ENCODE measurements around the gene CHM.
"Not testable (repeated sequence)": the region's sequence is repeated elsewhere in the genome, so short reads cannot be mapped to it uniquely, and the experiment has no call there.

CHM gene, protein sequence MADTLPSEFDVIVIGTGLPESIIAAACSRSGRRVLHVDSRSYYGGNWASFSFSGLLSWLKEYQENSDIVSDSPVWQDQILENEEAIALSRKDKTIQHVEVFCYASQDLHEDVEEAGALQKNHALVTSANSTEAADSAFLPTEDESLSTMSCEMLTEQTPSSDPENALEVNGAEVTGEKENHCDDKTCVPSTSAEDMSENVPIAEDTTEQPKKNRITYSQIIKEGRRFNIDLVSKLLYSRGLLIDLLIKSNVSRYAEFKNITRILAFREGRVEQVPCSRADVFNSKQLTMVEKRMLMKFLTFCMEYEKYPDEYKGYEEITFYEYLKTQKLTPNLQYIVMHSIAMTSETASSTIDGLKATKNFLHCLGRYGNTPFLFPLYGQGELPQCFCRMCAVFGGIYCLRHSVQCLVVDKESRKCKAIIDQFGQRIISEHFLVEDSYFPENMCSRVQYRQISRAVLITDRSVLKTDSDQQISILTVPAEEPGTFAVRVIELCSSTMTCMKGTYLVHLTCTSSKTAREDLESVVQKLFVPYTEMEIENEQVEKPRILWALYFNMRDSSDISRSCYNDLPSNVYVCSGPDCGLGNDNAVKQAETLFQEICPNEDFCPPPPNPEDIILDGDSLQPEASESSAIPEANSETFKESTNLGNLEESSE
- 25.4 to 34.3 reads per million in 2 experiments for total RNA-seq

DNA sequence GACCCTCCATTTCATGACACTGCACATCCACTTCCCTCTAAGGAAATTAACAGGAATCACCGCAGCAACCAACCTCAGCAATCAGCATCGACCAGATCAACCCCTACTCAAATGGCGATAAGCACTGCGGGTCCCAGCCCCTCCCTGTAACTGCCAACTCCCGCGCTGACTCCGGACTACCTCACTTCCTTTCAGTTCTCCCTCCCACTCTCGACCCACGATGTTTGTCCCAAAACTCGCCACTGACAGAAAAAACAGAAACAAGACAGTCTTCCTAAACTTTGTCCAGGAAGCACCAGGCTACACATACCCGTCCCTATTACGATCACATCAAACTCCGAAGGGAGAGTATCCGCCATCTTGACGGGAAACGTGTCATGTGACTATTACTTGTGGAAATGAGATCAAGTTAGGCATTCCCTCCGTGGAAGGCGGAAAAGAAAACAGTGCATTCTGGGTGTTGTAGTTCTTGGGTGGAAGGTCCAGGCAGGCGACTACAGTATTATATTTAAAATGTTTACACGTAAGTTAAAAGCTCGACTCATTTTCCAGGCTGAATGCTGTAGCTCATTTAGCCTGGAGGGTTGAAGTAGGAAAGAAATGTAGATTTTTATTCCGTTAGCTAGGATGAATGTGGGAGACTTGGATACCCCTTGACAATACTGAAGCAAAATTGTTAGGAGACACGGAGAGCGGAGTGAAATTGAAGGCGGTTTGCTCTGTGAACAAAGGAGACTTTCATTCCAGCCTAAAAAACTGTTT is at the start of gene CHM:
TSS of gene CHM (minus strand) at position 385 of the 762 bp plus-strand sequence. CDS start at position 359, 26 bp downstream.
- DNase-seq (ENCODE audit: low read depth), result peak; percentile 55

- no peak for DNase-seq (ENCODE audit: low read depth)
These were observed 31.3 kb upstream of the CHM start for GRCh38 chrX:86078650-86079049.

DNA sequence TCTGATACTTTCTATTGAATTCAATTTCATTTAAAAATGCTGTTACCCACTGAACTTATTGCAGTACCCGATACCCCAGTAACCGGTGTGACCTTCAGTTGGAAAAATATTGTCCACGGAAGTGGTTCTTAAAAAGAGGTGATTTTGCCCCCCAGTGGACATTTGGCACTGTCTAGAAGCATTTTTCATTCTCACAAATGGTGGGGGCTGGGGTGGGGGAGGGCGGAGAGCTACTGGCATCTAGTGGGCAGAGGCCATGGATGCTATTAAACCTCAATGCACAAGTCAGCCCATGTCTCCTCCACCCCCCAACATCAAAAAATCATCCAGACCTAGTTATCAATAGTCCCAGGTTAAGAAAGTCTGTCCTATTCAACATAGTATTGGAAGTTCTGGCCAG is 19.6 kb upstream of the CHM start:
- no peak for DNase-seq (ENCODE audit: low read depth)

DNA sequence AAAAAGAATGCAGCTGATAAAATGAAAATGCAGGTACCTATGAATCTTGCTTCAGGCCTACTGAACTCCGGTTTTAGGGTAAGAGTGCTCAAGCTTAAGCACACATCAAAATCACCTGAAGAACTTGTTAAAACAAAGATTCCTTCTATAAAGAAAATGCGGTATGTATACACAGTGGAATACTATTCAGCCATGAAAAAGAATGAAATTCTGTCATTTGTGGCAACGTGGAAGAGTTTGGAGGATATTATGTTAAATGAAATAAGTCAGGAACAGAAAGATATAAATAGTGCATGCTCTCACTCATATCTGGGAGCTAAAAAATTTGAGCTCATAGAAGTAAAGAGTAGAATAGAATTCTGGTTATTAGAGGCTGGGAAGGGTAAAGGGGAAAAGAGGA is 14.0 kb upstream of the CHM start:
- no peak for DNase-seq (ENCODE audit: low read depth)

- no peak for DNase-seq (ENCODE audit: low read depth)
These were observed 4.4 kb upstream of the CHM start for GRCh38 chrX:86051741-86052140.

DNA sequence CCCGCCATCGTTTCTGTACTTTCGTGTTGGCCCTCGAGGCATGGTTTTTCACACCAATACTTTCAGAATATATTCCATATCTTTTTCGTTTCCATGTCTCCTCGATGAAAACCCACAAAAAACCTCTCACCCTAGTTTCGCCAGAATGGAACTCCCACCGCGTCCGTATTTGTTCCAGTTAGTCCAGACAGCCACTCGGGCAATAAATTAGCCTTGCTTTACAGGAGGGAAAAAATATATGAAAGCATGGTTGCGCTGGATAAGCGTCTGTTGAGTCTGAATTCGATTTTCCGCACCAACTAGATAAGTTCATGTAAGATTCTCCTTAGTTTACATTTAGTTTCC is 550 bp upstream of the CHM start:
- no peak for DNase-seq (ENCODE audit: low read depth)

GRCh38 chrX:86044216-86044615 is 3.1 kb downstream of the CHM start:
- no peak for DNase-seq (ENCODE audit: low read depth)

DNA sequence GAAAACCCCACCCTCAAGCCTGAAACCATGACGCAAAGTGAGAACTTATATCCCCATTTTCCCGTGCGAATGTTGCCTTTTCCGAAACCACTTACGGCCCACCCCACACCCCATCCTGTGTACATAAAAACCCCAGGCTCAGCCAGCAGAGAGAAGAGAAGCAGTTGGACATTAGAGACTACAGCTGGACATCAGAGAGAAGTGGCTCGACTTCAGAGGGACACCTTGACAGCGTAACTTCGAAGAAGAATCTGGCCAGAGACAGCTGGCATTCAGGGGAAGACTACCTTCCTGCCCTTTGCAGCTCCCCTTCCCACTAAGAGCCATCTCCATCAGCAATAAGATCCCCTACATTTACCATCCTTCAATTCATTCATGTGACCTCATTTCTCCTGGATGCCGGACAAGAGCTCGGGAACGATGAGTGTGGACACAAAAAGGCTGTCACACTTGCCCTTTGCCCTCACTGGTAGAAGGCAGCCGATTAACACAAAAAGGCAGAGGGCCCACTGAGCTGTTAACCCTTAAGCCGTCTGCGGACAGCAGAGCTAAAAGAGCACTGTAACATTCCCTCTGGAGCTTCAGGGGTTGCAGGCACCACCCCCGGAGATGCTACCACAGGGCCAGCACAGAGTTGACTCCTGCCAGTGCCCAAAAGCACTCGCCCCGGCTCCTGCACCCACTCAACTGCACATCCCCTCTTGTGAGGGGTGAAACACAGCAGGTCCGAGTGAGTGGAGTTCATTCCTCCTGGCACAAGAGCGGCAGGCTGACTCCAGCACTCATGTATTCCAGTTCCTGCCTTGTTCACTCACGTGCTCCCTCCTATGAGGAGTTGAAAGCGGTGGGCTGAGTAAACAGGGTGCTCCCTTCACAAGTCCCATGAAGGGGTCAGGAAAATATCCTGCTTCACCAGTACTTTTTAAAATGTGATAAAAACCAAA is 7.5 kb downstream of the CHM start:
- no peak for DNase-seq (ENCODE audit: low read depth)

- DNase-seq (ENCODE audit: low read depth), result no peak
These were observed 14.0 kb downstream of the CHM start for GRCh38 chrX:86033385-86033784.

DNA sequence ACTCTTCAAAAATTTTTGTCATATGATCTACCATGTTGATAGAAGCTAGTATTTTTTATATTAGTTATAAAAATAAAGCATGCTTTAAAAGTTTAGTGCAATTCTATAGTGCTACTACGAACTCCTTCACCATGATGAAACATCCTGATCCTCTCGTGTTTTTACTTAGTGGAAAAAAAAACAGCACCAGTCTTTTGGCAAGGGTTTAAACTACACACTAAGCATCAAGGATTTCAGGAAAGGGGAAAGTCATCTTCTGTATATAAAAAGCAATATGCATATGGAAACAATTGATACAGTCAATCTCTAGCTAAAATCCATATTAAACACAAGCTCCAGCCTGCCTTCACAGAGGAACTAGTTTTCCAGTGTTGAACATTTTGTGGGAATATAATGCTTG is 18.7 kb downstream of the CHM start:
- no peak for DNase-seq (ENCODE audit: low read depth)

DNA sequence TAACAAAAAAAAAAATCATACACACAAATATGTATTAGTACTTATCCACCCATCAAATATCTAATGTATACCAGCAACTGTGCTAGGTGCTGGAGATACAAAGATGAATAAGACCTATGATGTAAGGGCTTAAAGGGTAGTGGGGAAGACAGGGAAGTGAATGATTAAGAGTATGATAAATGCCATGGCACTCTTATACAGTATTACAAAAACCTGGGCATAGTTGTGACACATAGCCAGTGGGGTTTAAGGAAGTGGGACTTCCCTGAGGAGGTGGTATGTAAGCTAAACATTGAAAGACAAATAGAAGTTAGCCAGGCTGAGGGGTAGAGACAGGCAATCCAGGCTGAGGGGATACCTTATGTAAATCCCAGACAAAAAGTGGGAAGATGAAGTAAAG is 23.5 kb downstream of the CHM start:
- DNase-seq (ENCODE audit: low read depth), result no peak

DNA sequence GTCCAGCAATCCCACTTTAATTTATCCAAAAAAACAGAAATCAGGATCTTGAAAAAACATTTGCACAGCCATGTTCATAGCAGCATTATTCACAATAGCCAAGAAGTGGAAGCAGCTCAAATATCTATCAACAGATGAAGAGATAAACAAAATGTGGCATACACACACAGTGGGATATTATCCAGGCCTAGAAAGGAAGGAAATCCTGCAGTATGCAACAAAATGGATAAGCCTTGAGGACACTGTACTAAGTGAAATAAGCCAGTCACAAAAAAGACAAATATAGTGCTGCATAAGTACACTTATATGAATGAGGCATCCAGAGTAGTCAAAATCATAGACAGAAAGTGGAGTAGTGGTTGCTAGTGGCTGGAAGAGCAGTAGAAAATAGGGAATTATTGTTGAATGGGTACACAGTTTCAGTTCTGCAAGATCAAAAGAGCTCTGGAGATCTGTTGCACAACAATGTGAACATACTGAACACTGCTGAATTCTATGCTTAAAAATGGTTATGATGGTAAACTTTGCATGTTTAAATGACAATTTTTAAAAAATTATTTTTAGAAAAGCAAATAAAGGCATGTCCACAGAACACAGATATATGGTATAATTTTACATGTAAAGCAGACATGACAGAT is 25.6 kb downstream of the CHM start:
- DNase-seq (ENCODE audit: low read depth), result no peak

- no peak for DNase-seq (ENCODE audit: low read depth)
These were observed 31.2 kb downstream of the CHM start for GRCh38 chrX:86016139-86016538.

GRCh38 chrX:86014959-86015358 is 32.4 kb downstream of the CHM start:
- DNase-seq (ENCODE audit: low read depth), result not testable (repeated sequence)

DNA sequence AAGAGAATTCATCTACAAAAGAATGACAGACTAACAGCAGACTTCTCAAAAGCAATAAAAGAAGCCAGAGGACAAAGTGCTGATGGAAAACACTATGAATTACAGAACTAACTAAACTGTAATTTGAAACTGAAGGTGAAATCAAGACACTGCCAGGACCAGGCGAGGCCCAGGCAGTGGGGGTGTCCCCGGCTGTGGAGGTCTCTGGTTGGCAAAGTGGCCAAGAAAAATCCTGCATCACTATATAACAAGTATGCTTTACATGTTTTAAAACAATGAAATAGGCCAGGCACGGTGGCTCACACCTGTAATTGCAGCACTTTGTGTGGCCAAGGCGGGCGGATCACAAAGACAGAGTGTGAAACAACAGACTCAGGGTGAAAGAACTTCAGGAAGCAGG is 32.9 kb downstream of the CHM start:
- DNase-seq (ENCODE audit: low read depth), result no peak

- DNase-seq (ENCODE audit: low read depth), result no peak
These were observed 33.6 kb downstream of the CHM start for GRCh38 chrX:86013792-86014191.

DNA sequence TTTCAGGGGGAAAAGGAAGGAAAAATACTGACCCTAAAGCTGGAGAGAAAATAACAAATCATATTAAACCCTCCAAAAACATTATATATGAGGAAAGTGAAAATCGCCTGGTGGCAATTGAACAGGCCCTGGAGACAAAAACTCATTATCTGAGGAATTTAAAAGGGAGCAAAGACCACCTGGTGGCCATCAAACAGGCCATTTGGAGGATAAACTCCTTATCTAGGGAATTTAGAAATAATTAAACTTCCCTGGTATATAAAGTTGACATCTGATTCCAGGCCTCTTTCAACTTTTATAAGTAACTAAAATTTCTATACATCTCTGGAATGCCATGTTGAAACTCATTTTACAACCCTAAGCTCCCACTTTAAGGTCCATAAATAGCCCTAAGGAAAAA is 35.2 kb downstream of the CHM start:
- no peak for DNase-seq (ENCODE audit: low read depth)

GRCh38 chrX:86009803-86010202 is 37.6 kb downstream of the CHM start:
- DNase-seq (ENCODE audit: low read depth), result not testable (repeated sequence)

DNA sequence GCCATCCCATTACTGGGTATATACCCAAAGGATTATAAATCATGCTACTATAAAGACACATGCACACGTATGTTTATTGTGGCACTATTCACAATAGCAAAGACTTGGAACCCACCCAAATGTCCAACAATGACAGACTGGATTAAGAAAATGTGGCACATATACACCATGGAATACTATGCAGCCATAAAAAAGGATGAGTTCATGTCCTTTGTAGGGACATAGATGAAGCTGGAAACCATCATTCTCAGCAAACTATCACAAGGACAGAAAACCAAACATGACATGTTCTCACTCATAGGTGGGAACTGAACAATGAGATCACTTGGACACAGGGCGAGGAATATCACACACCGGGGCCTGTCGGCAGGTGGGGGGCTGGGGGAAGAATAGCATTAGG is 39.5 kb downstream of the CHM start:
- not testable (repeated sequence) for DNase-seq (ENCODE audit: low read depth)

DNA sequence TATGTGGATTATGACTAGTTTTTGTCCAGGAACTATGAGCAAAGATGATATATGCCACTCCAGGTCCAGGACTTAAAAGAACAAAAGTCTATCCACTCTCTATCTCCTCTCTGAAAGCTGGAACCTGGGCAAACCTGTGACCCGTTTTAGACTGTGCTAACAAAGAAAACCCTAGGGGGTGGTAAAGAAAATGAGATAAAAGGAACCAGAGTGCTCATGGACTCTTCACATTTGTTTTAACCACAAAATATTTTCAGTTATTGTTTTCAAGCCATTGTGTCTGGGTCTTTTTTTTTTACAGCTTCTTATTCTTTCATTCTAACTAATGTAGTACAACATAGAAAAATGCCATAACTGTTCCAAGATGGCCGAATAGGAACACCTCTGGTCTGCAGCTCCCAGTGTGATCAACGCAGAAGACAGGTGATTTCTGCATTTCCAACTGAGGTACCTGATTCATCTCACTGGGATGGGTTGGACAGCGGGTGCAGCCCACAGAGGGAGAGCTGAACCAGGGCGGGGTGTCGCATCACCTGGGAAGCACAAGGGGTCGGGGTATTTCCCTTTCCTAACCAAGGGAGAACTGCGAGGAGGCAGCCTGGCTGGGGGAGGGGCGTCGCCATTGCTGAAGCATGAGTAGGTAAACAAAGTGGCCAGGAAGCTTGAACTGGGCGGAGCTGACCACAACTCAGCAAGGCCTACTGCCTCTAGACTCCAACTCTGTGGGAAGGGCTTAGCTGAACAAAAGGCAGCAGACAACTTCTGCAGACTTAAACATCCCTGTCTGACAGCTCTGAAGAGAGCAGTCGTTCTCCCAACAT is 45.1 kb downstream of the CHM start:
- DNase-seq (ENCODE audit: low read depth), result no peak
